ENCODE results near the gene AGAP2. TPM values are rescaled to one million over a fixed set of nuclear protein-coding genes. Genes with fewer than 3 reads are reported as not detected.

The AGAP2 gene
- total RNA-seq, 1 donor from 2014 or later: 1.7 TPM

DNA sequence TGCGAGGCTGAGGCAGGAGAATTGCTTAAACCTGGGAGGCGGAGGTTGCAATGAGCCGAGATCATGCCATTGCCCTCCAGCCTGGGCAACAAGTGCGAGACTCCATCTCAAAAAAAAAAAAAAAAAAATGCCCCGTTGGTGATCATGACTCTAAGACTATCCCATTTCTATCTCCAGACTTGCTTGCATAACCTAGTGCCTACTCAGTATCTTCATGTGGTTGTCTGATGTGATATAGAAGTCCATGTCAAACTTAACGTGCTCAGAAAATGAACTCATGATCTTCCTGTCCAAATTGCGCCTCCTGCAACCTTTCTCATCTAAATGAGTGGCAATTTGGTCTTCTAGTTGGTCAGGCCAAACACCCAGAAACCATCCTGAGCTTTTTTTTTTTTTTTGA lies 39.4 kb upstream of the AGAP2 start:
- H3K4me3 Mint-ChIP-seq: no peak overlapping the region
- no peak overlapping the region for H3K4me2 ChIP-seq
- H3K27me3 ChIP-seq: peaks cover 11% of the 10 kb centered on the region
- H3K9me3 Mint-ChIP-seq: no peaks in the 10 kb centered on the region
- no peaks in the 10 kb centered on the region for H3K36me3 Mint-ChIP-seq
- H3K4me1 ChIP-seq: no peaks in the 10 kb centered on the region
- no peak for TF ChIP-seq EZH2 (IDR thresholded peaks at IDR 0.05)
- TF ChIP-seq, protein P1, sequence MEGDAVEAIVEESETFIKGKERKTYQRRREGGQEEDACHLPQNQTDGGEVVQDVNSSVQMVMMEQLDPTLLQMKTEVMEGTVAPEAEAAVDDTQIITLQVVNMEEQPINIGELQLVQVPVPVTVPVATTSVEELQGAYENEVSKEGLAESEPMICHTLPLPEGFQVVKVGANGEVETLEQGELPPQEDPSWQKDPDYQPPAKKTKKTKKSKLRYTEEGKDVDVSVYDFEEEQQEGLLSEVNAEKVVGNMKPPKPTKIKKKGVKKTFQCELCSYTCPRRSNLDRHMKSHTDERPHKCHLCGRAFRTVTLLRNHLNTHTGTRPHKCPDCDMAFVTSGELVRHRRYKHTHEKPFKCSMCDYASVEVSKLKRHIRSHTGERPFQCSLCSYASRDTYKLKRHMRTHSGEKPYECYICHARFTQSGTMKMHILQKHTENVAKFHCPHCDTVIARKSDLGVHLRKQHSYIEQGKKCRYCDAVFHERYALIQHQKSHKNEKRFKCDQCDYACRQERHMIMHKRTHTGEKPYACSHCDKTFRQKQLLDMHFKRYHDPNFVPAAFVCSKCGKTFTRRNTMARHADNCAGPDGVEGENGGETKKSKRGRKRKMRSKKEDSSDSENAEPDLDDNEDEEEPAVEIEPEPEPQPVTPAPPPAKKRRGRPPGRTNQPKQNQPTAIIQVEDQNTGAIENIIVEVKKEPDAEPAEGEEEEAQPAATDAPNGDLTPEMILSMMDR (IDR thresholded peaks at IDR 0.05): no peak
- no peaks in the 10 kb centered on the region for H3K9me3 ChIP-seq (ENCODE audit: low read depth)
- H3K27ac Mint-ChIP-seq: no peak overlapping the region
- H4K20me1 ChIP-seq (ENCODE audit: low read depth): no peaks in the 10 kb centered on the region
- DNase-seq (ENCODE audit: low spot score): no peak
- H3K27me3 Mint-ChIP-seq (ENCODE audit: insufficient read depth, low read depth): peaks cover 7% of the 10 kb centered on the region
- peaks cover 3% of the 10 kb centered on the region for H3K79me2 ChIP-seq (ENCODE audit: low read depth)
- H3K9ac ChIP-seq: no peak overlapping the region
- H3F3A ChIP-seq (ENCODE audit: low read depth): peaks cover 15% of the 10 kb centered on the region
- no peak overlapping the region for H3K4me3 ChIP-seq
- H3K27ac ChIP-seq: no peak overlapping the region
- peaks cover 5% of the 10 kb centered on the region for H3K4me1 Mint-ChIP-seq
- no peak overlapping the region for H2AFZ ChIP-seq (replicated peaks)
- no peaks in the 10 kb centered on the region for H3K36me3 ChIP-seq

DNA sequence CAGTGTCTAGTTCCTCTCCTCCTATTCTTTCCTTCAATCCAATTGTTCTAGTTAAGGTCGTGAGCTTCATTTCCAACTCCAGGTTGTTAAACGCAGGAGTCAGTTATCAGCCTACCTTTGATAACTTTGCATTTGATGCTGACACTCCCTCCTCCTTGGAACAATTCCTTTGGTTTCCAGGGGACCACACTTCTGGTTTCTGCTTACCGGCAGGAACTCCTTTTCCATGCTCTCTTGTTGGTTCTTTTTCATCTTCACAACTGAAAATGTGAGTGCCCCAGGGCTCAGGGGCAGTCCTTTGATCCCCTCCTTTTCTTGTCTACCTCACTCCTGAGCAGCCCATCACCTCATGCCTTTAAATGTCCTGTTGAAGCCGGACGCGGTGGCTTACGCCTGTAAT lies 38.8 kb upstream of the AGAP2 start:
- TF ChIP-seq EZH2 (IDR thresholded peaks at IDR 0.05): no peak
- TF ChIP-seq, protein P1 (IDR thresholded peaks at IDR 0.05): no peak
- no peak for TF ChIP-seq EZH2phosphoT487 (IDR thresholded peaks at IDR 0.05)
- H3K4me1 ChIP-seq: no peaks in the 10 kb centered on the region
- no peak for DNase-seq (ENCODE audit: low spot score)
- no peaks in the 10 kb centered on the region for H3K9me3 Mint-ChIP-seq
- no peak overlapping the region for H2AFZ ChIP-seq (replicated peaks)
- no peak overlapping the region for H3K27ac ChIP-seq
- no peaks in the 10 kb centered on the region for H4K20me1 ChIP-seq (ENCODE audit: low read depth)
- H3K36me3 ChIP-seq: no peaks in the 10 kb centered on the region
- H3F3A ChIP-seq (ENCODE audit: low read depth): peaks cover 17% of the 10 kb centered on the region
- H3K27me3 ChIP-seq: peaks cover 12% of the 10 kb centered on the region
- H3K27me3 Mint-ChIP-seq (ENCODE audit: insufficient read depth, low read depth): peaks cover 5% of the 10 kb centered on the region
- H3K9ac ChIP-seq: no peak overlapping the region
- no peak overlapping the region for H3K4me3 ChIP-seq
- no peaks in the 10 kb centered on the region for H3K36me3 Mint-ChIP-seq
- no peaks in the 10 kb centered on the region for H3K9me3 ChIP-seq (ENCODE audit: low read depth)
- peaks cover 3% of the 10 kb centered on the region for H3K4me1 Mint-ChIP-seq
- H3K4me2 ChIP-seq: no peak overlapping the region
- no peaks in the 10 kb centered on the region for H3K79me2 ChIP-seq (ENCODE audit: low read depth)
- no peak overlapping the region for H3K27ac Mint-ChIP-seq
- H3K4me3 Mint-ChIP-seq: no peak overlapping the region

DNA sequence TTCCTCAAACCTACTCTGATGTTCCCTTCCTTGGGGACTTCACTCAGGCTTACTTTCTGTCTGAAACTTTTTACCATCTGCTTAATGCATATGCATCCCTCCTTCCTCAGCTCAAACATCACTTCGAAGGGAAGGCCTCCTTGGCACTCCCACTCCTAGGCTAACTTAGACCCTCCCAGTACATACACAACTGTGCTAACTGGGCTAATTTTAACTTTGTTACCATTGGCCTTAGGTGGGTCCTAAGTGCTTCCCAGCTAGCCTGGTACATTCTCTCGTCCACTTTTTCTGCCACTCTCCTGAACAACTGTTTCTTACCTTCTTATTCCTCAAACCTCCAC lies 37.7 kb upstream of the AGAP2 start:
- H3K27me3 Mint-ChIP-seq (ENCODE audit: insufficient read depth, low read depth): peaks cover 5% of the 10 kb centered on the region
- H3K4me1 Mint-ChIP-seq: peaks cover 9% of the 10 kb centered on the region
- no peak for DNase-seq (ENCODE audit: low spot score)
- no peak overlapping the region for H3K4me2 ChIP-seq
- H2AFZ ChIP-seq (replicated peaks): no peak overlapping the region
- peaks cover 12% of the 10 kb centered on the region for H3K27me3 ChIP-seq
- H3K4me1 ChIP-seq: no peaks in the 10 kb centered on the region
- H3K4me3 ChIP-seq: no peak overlapping the region
- H3K9me3 ChIP-seq (ENCODE audit: low read depth): no peaks in the 10 kb centered on the region
- peaks cover 3% of the 10 kb centered on the region for H3K79me2 ChIP-seq (ENCODE audit: low read depth)
- no peak overlapping the region for H3K4me3 Mint-ChIP-seq
- TF ChIP-seq EZH2 (IDR thresholded peaks at IDR 0.05) (no peak), EZH2phosphoT487 (IDR thresholded peaks at IDR 0.05) (no peak)
- TF ChIP-seq, protein P1 (IDR thresholded peaks at IDR 0.05): no peak
- peaks cover 14% of the 10 kb centered on the region for H3F3A ChIP-seq (ENCODE audit: low read depth)
- no peaks in the 10 kb centered on the region for H4K20me1 ChIP-seq (ENCODE audit: low read depth)
- no peak overlapping the region for H3K27ac Mint-ChIP-seq
- H3K36me3 ChIP-seq: no peaks in the 10 kb centered on the region
- H3K36me3 Mint-ChIP-seq: no peaks in the 10 kb centered on the region
- H3K27ac ChIP-seq: no peak overlapping the region
- H3K9ac ChIP-seq: no peak overlapping the region
- H3K9me3 Mint-ChIP-seq: peaks cover 2% of the 10 kb centered on the region

Measured in neural progenitor cell (in vitro differentiated cells).